Fibroblast of skin of right quadriceps (primary cell): ENCODE measurements around the gene MCCD1.

Experiments
- DNase-seq: peaks from one replicate; pipeline ENCODE4 v3.0.0-alpha.2; 2013

MCCD1 gene

GRCh38 chr6:31544676-31545075 lies 15.9 kb downstream of the MCCD1 start:
- no peak for DNase-seq

DNA sequence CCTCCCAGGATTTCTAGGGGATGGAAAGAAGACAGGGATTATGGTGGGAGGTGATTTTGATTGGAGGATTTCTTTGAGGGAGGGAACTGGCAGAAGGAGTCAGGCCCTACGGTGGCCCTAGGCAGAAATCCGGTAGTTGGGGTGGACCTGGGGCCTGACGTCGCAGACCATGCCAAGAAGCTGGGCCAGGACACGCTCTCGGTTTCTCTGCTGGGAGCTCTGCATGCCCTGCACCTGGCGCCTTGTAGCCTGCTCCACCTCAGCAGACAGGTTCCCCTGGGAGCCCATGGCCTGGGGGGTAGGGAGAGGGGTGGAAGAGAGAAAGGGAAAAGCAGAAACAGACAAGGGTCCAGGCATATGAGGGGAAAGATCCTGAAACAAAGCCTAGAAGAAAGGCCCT lies 16.5 kb downstream of the MCCD1 start:
- DNase-seq = no peak

DNA sequence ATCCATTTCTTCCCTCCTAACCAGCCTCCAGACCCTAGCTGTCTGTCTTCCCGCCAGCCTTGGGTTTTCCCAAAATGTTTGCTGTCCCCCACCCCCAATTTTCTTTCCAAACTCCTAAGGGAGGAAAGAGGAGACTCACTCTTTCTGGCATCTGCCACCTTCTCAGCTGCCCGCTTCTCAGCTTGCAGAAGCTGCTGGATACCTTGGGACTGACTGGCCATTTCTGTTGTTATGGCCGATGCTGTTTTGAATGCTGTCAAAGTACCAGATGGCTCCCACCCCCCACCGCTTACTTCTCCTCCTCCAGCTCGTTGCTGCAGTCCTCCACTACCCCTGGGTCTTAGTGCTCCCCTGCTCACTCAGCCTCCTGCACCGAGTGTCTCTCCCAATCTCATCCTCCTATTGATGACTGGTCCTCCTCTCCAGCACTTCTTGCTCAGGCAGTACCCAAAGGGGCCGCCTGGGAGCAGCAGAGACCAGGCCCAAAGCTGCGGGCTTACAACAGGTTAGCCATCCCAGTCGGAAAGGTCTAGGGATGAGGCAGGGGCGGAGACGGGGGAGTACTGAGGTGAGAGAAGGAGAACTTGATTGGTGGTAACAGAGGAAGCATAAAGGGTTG lies 17.7 kb downstream of the MCCD1 start, which contains the start of gene ATP6V1G2:
Gene ATP6V1G2, minus strand, starts transcription at position 270 of the 619 bp plus-strand sequence. Its CDS starts 49 bp downstream, at position 221.
- peak; percentile 93 for DNase-seq

DNA sequence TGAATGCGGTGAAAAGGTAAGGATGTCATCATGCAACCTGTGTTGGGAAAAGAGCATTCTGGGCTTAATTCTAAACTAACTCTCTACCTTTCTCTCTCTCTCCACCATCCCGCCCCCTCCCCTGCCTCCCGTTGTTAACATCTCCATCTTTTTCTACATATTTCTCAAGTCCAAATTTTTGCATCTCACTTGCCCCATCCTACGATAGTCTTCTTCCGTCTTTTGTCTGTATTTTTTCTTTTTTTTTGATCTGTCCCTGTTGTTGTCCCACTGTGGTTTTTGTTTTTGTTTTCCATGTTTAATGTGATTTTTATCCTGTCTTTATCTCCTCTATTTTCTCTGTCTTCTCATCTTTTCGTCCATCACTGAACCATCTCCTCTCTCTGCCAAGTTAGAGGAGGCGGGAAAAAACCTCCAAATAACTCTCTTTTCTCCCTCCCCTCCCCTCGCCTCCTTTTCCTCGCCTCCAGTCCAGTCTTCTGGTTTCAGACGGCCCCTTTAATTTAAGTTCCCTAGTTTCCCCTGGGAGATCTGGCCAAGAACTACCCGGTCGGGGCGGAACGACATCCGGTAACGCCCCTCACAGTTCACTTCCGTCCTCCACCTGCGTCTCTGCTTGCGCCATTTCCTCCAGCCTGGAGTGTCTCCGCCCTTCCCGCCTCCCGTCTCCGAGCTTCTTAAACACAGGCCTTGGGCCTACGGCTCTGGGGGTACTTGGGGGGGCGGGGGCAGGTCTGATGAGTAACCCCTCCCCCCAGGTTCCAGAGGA lies 18.4 kb downstream of the MCCD1 start, which contains the start of gene NFKBIL1:
Gene NFKBIL1, plus strand, starts transcription at position 651 of the 769 bp plus-strand sequence. Its CDS starts 87 bp downstream, at position 738.
- DNase-seq = peak; percentile 98

- DNase-seq = no peak
Observed at GRCh38 chr6:31547727-31548543, 19.2 kb downstream of the MCCD1 start.

DNA sequence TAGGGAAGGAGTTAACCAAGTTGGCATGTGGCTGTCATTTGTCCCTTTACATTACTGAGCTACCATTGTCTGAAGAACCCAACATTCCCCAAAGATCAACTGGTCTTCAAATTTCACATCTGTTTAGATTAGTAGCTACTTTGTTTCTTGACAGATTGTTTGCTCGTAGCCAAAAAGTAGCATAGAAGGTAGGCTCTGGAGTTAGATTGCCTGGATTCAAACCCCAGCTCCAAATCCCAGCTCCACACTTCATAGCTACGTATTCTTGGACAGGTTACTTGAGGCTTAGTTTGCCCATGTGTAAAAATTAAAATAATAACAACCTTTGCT lies 19.7 kb downstream of the MCCD1 start:
- no peak for DNase-seq

- peak; percentile 35 for DNase-seq
Observed at GRCh38 chr6:31551371-31551770, 22.6 kb downstream of the MCCD1 start.

DNA sequence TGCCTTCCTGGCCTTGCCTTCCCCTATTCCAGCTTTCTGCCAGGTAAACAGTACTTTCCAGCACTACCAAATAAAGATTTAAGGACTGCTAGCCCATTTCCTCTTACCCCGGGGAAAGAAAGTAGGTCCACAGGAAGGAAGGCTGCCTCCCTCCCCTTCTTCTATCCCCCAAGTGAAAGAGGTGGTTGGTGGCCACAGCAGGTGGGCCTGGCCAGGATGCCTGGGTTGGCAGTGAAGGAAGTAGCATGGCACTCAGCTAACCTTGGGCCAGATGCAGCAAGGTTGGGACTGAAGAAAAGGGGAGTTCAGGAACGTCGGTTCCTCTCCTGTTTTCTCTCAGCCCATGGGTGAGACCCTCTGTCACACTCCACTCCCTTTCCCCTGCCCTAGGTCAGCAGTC lies 27.5 kb downstream of the MCCD1 start:
- DNase-seq = no peak

DNA sequence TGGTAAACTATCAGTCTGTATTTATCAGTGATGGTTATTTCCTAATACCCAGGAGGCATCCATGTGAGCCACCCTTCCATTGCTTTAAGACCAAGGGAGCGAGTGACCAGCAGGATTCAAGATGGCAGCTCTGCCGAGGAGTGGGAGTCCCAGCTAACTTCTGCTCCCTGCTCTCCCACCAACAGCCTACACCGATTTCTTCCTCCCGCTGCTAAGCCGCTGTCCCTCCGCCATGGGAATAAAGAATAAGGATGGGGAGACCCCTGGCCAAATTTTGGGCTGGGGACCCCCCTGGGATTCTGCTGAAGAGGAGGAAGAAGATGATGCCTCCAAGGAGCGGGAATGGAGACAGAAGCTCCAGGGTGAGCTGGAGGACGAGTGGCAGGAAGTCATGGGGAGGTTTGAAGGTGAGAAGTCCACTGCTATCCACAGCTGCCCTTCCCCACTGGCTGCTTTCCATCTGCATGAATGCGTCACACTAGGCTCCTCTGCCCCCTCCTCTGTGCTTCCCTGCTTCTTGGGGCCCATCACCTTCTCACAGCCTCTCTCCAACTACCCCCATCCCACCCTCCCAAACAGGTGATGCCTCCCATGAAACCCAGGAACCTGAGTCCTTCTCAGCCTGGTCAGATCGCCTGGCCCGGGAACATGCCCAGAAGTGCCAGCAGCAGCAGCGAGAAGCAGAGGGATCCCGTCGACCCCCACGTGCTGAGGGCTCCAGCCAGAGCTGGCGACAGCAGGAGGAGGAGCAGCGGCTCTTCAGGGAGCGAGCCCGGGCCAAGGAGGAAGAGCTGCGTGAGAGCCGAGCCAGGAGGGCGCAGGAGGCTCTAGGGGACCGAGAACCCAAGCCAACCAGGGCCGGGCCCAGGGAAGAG lies 28.9 kb downstream of the MCCD1 start:
- DNase-seq = no peak

GRCh38 chr6:31558318-31558625 lies 29.5 kb downstream of the MCCD1 start:
- DNase-seq = no peak

DNA sequence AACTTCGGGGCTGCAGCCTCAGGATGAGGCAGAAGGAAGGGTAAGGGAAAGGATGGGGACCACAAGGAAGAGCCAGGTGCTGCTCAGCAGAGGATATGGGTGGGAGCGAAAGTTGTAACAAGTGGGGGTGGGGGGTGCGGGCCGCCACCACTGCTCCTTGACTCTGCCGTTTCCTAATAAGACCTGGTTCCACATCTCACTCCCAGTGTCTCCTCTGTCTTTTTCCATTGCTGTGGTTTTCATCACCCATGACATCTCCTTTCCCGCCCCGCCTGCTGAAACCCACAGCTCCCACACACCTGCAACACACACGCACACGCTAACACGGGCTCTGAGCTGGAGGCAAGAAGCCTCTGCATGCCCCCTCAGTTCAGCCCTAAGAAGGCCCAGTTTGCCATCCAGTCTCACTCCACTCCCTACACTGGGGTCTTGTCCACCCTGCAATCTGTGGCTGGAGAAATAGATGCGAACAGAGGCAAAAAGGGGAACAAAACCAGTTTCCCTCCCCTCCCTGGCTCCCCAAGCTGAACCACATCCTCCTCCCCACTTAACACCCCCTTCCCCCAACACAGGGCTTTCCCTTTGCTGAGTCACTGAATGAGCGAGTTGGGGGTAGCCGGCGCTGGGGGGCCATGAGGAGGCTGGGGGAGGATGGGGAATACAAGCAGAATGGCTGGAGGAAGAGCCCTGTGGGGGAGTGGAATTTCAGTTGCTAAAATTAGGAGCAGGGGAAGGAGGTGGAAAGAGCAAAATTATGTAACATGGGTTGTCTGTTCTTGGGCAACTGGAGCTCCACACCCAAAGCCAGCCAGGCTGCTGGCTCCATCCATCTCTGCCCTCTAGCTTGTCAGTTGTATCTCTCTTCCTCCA lies 30.1 kb downstream of the MCCD1 start:
- peak; percentile 62 for DNase-seq

DNA sequence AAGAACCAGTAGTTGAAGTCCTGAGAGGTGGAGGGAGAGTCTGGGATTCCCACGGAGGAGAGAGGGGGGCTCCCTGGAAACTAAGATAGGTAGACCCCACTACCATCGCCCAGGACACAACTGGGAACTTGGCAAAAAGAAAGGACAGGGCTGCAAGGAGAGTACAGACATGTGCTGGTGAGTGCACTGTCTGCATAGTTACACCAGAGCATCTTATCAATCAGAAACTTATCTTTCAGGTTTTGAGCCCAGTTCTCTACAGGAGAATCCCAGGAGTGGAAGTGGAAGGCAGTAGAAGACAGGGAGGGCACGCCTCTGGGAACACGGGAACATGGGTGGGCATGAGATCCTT lies 30.8 kb downstream of the MCCD1 start:
- DNase-seq = no peak

- DNase-seq = peak; percentile 33
Observed at GRCh38 chr6:31559958-31560696, 31.4 kb downstream of the MCCD1 start.

GRCh38 chr6:31560697-31561058 lies 31.9 kb downstream of the MCCD1 start:
- no peak for DNase-seq

DNA sequence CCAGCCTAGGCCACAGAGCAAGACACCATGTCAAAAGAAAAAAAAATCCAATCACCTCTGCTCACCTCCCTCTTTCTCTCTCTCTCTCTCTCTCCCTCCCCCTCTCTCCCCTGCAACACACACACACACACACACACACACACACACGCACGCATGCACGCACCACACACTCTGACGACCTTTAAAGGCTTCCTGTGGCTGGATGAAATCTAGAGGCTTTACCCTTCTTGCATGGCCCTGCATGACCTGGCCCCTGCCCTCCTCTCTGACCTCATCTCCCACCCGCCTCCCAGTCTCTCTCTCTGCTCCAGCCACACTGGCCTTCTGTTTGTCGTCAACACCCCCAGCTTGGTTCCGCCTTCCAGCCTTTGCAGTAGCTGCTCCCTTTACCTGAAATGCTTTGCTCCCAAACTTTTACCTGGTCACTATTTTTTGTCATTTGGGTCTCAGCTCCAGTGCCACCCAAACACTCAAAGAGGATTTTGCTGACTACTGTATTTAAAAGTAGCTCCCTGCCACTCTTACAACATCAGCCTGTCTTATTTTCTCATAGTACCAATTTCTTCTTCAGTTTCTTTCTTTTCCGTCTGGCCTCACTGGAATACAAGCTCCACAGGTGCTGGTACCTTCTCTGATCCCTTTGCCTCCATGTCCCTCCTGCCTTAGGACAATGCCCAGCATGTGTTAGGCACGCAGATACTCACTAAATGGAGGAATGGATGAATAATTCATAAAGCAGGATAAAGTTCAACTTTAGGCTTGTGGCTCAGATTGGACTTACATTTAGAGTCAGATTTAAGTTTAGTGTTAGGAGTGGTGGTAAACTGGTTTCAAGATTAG lies 39.0 kb downstream of the MCCD1 start:
- DNase-seq = no peak

DNA sequence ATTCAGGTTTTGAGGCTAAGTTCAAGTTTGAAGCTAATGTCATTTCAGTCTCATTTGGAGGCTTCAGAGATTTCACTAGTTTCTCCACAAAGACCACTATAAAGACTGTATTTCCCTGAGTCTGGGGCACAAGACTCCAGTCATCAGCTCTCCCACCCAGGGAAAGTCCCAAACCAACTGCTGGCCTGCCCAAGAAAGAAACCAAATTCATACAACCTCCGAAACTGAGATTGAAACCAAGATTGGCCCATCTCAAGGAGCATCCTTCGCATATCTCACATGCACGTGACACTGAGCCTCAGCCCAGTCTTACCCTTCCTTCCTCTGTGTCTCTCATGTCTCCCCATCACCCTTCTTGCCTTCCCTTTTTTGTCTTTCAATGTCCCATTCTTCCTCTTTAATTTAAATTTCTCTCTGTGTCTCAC lies 39.8 kb downstream of the MCCD1 start:
- DNase-seq = no peak

- DNase-seq = no peak
Observed at GRCh38 chr6:31569861-31570536, 41.2 kb downstream of the MCCD1 start.

DNA sequence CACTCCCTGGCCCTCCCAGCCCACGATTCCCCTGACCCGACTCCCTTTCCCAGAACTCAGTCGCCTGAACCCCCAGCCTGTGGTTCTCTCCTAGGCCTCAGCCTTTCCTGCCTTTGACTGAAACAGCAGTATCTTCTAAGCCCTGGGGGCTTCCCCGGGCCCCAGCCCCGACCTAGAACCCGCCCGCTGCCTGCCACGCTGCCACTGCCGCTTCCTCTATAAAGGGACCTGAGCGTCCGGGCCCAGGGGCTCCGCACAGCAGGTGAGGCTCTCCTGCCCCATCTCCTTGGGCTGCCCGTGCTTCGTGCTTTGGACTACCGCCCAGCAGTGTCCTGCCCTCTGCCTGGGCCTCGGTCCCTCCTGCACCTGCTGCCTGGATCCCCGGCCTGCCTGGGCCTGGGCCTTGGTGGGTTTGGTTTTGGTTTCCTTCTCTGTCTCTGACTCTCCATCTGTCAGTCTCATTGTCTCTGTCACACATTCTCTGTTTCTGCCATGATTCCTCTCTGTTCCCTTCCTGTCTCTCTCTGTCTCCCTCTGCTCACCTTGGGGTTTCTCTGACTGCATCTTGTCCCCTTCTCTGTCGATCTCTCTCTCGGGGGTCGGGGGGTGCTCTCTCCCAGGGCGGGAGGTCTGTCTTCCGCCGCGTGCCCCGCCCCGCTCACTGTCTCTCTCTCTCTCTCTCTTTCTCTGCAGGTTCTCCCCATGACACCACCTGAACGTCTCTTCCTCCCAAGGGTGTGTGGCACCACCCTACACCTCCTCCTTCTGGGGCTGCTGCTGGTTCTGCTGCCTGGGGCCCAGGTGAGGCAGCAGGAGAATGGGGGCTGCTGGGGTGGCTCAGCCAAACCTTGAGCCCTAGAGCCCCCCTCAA lies 43.5 kb downstream of the MCCD1 start, which contains the start of gene LTA:
Gene LTA, plus strand, starts transcription at position 249 of the 871 bp plus-strand sequence. Its CDS starts 454 bp downstream, at position 703.
- DNase-seq = no peak
